GM12801 (cell line): ENCODE results near the gene TBC1D5.

ENCODE experiments used
- TF ChIP-seq, protein P1 (sequence below): IDR thresholded peaks from one replicate; pipeline ENCODE4 v1.5.1; 2011; ENCODE audit warnings: control low read depth; ENCODE audit not compliant: insufficient read length; ENCODE audit errors: extremely low read depth

Gene TBC1D5

DNA sequence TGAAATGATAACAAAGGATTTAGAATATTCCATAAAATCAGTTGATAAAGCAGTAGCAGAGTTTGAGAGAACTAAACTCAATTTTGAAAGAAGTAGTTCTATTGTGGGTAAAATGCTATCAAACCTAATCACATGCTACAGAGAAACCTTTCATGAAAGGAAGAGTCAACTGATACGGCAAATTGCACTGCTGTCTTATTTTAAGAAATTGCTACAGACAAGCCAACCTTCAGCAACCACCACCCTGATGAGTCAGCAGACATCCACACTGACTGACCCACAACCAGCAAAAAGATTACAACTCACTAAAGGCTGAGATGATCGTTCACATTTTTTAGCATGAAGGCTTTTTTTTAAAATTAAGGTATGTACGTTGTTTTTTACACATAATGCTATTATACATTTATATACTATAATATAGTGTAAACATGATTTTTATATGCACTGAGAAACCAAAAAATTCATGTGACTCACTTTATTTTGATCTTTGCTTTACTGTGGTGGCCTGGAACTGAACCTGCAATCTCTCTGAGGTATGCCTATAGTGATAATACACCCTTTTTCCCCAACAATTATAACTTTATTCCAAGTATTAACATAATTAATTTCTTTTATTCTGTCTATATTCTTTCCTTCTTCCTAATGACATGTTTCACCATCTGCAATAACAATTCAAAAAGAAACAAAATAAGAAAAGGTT is 109.9 kb downstream of the TBC1D5 start:
- TF ChIP-seq, protein P1, sequence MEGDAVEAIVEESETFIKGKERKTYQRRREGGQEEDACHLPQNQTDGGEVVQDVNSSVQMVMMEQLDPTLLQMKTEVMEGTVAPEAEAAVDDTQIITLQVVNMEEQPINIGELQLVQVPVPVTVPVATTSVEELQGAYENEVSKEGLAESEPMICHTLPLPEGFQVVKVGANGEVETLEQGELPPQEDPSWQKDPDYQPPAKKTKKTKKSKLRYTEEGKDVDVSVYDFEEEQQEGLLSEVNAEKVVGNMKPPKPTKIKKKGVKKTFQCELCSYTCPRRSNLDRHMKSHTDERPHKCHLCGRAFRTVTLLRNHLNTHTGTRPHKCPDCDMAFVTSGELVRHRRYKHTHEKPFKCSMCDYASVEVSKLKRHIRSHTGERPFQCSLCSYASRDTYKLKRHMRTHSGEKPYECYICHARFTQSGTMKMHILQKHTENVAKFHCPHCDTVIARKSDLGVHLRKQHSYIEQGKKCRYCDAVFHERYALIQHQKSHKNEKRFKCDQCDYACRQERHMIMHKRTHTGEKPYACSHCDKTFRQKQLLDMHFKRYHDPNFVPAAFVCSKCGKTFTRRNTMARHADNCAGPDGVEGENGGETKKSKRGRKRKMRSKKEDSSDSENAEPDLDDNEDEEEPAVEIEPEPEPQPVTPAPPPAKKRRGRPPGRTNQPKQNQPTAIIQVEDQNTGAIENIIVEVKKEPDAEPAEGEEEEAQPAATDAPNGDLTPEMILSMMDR, result no peak

DNA sequence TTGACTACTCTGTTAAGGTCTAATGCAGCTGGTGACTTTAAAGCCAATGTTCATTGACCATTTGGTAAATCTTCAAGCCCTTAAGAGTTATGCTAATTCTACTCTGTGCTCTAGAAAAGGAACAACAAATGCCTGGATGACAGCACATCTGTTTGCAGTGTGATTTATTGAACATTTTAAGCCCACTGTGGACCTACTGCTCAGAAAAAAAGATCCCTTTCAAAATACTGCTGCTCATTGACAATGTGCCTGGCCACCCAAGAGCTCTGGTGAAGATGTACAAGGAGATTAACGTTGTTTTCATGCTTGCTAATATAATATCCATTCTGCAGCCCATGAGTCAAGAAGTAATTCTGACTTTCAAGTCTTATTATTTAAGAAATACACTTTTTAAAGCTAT is 110.8 kb downstream of the TBC1D5 start:
- TF ChIP-seq, protein P1, result no peak

DNA sequence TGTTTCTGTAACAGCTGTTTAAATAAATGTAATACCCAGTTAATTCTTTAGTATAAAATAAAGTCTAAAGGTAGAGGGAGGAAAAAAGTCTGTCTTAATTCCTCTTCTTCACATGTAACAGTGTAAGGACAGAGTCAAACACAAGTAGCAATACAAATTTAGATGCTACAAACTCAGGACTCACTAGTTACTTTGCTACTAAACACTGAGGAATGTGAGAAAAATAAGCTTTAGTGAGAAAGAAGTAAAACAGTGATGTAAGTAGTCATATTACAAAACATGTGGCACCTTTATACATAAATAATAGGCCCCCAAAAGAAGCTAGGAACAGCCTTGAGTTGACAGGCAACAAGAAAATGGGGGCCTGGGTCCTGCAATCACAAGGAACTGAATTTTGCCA is 113.0 kb downstream of the TBC1D5 start:
- TF ChIP-seq, protein P1, result no peak

DNA sequence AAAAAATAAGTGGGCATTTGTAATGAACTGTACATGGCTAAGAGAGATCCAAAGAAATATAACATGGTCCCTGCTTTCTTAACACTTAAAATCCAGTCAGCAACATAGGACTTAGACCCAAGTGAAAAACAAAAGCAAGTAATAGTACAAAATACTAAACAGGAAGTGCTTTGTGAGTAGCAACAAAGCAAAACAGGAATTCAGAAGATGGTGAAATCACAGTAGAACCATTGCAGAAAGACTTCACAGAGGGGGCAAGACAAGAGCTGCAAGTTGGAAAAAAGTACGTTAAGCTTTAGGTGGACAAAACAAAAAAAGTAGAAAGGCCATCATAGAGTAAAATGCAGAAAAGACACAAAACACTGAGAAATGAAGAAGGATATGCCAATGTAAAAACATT is 116.0 kb downstream of the TBC1D5 start:
- TF ChIP-seq, protein P1, result no peak

DNA sequence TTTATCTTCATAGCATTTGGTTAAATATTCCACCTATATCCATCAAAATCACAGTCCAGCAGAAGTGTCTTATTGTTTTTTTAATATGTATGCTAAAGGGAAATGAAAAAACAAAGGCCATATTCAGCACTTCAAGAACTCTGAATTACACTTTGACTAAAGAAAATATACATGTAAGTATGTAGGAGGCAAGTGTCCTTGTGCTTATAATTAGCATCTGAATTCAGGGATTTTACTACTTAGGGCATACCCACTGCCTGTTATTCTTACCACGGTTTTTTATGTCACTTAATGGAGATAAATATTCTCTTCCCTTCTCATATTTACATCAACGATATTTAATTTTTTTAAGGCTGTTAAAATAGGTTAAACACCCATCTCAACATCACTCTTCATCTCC is 117.3 kb downstream of the TBC1D5 start:
- TF ChIP-seq, protein P1, result no peak

DNA sequence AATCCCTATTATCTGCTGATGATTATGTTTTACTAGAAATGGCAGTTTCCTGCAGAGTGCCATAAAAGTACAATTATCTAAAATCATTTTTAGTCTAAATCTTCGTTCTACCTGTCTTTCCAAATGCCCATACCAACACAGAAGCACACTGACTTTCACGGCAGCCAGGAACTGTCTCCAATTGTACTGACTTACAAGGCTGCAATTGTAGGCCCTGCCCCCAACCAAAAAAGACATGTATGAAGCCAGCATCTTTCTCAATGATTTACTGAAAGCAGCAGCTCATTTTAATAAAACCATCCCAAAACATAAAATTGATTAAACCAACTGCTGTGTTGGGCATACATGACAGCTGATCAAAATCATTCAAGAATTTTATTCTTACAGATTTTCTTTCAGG is 119.0 kb downstream of the TBC1D5 start:
- TF ChIP-seq, protein P1, result no peak

DNA sequence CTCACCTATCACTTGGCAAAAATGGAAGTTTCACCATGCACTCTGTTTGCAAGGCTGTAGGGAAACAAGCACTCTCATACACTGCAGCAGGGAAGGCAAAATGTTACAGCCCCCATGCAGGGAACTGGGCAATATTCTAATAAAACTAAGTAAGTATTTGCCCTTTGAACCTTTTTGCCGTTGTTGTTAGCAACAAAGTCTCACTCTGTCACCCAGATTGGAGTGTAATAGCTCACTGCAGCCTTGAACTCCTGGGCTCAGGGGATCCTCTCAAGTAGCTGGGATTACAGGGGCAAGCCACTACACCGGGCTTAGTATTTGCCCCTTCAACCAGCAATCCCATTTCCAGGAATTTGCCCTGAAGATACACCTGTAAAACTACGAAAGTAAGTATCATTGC is 122.5 kb downstream of the TBC1D5 start:
- TF ChIP-seq, protein P1, result no peak
